ENCODE data around the gene GLT6D1.

DNA sequence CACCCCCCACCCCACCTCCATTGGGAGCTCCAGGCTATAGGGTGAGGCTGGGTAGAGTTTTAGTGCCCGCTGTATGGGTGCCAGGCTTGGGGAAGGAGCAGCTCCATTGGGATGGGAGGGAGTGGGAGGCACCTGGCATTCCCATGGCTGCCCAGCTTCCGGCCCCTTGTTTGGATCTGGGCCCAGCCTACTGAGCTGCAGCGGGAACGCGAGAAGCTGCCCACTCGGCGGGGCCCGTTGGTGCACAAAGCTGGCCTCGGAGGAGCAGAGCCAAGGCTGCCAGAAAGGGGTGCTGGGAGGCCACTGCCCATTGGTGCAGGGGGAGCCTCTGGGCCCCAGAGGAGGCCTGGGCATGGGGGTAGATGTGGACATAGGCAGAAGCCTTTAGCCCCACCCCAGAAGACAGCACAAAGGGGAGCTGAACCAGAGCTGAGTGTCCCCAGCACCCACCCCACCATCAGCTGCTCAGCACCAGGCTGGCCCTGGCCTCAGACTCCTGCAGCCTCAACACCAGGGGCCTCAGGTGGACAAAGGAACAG lies 28.2 kb upstream of the GLT6D1 start:
- TF ChIP-seq, protein P1, sequence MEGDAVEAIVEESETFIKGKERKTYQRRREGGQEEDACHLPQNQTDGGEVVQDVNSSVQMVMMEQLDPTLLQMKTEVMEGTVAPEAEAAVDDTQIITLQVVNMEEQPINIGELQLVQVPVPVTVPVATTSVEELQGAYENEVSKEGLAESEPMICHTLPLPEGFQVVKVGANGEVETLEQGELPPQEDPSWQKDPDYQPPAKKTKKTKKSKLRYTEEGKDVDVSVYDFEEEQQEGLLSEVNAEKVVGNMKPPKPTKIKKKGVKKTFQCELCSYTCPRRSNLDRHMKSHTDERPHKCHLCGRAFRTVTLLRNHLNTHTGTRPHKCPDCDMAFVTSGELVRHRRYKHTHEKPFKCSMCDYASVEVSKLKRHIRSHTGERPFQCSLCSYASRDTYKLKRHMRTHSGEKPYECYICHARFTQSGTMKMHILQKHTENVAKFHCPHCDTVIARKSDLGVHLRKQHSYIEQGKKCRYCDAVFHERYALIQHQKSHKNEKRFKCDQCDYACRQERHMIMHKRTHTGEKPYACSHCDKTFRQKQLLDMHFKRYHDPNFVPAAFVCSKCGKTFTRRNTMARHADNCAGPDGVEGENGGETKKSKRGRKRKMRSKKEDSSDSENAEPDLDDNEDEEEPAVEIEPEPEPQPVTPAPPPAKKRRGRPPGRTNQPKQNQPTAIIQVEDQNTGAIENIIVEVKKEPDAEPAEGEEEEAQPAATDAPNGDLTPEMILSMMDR (IDR thresholded peaks at IDR 0.05), result no peak
- no peak for TF ChIP-seq EZH2 (IDR thresholded peaks at IDR 0.05; ENCODE audit: borderline replicate concordance, insufficient read depth, low read depth, low read length, poor library complexity, severe bottlenecking)
